NCI-H526 treated with DMSO at 0.1 percent for 48 hours (cell line): ENCODE data around the gene PSME2.

Experiments
- DNase-seq: peaks from one replicate; lab custom pipeline; 2025; lab: John Stamatoyannopoulos, UW

Gene PSME2

GRCh38 chr14:24179294-24179960 lies 33.0 kb upstream of the PSME2 start:
- DNase-seq = no peak

GRCh38 chr14:24178399-24179178 lies 32.2 kb upstream of the PSME2 start:
- DNase-seq = no peak

- no peak for DNase-seq
These were observed 31.5 kb upstream of the PSME2 start for GRCh38 chr14:24177891-24178290.

- no peak for DNase-seq
These were observed 30.8 kb upstream of the PSME2 start for GRCh38 chr14:24177041-24177825.

GRCh38 chr14:24176599-24176998 lies 30.2 kb upstream of the PSME2 start:
- DNase-seq = no peak

DNA sequence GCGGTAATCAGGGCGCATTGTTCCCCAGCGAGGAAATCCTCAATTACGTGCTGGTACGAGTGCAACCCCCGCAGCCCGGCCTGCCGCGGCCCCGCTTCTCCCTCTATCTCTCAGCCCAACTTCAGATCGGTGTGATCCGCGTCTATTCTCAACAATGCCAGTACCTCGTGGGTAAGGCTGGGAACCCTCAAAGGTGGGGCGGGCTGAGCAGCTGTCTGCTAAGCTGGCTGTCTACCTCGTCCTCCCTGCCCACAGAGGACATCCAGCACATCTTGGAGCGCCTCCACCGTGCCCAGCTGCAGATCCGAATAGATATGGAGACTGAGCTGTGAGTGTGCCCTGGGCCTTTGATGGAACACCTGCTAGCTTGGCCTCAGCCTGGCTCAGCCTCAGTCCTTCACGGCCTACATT lies 26.5 kb upstream of the PSME2 start:
- DNase-seq = no peak

DNA sequence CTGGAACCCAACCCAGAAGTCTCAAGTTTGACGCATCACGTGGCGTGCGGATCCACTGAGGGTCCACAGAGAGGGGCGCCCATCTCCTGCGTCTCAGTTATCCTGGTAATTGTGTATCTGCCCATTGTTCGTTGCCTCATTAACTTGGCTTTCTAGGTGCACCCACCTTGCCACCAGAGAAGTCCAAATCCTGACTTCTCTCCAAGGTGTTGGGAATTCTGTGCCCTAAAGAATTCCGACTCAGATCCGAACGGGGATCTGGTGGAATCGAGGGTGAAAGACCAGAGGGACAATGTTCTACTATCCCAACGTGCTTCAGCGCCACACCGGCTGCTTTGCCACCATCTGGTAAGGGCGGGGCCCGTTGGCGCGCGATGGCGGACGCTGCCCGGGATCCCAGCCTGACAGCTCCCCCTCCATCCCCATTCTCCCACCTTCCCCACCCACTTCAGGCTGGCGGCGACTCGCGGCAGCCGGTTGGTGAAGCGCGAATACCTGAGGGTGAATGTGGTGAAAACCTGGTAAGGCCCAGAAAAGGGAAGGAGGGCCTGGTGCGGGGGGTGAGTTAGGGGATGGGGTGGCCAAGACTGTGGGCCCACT lies 26.0 kb upstream of the PSME2 start:
- DNase-seq = no peak

DNA sequence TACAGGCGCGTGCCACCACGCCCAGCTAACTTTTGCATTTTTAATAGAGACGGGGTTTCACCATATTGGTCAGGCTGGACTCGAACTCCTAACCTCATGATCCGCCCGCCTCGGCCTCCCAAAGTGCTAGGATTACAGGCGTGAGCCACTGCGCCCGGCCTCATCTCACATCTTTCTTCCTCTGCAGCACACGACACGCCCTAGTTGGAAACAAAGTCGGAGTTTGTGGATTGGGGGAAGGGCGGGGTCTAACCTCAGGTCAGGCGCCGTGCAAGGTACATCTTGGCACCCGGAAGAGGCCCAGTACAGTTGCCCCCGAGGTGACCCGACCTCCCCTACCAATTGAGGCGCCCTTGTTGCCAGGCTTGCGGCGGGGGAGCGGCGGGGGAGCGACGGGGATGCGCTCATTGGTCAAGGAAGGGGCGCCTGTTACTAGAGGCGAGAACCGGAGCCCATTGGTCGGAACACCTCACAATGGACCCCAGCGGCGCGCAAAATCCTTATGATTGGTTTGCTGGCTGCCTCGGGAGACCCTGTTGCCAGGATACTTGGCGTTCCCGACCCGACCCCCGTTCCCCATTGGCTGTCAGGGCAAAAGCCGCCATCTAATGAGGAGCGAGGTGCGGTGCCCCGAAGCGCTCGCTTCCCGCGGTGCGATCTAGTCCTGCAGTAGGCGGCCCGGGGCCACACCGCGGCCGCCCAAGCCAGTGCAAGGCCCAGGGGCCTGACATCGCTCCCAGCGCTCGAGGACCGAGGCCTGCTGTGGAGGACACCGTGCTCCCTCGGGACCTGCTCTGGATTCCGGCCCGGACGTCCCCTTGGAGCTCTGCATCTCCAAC lies 25.2 kb upstream of the PSME2 start, which contains the start of gene REC8:
Gene REC8, plus strand, starts transcription at position 659 of the 839 bp plus-strand sequence. CDS start 473 bp downstream, outside the sequence.
- DNase-seq = peak; percentile 97

DNA sequence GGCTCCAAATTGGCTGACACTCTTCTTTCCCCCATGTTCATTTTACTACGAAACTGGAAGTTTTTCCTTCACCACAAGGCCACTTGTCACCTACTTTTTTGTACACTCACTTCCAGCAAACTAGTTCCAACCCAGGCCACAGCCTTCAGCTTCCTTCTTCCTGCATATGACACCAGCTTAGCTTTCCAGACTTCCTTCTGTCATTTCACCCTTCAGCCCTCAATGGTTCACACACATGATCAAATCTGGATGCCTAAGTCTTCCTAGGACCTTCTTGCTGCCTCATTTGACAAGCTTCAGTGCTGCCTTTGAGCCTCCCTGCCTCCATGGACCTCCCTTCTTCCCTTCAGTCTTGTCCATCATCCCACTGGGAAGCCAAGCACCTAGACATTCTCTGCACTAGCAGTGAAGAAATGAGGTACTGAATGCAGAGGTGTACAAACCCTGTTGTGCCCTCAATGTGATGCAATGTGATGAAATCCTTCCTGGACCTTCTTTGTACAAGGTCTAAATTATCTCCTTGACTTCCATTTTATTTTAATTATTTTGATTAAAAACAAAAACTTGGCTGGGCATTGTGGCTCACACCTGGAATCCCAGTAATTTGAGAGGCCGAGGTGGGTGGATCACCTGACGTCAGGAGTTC lies 21.2 kb upstream of the PSME2 start:
- no peak for DNase-seq

DNA sequence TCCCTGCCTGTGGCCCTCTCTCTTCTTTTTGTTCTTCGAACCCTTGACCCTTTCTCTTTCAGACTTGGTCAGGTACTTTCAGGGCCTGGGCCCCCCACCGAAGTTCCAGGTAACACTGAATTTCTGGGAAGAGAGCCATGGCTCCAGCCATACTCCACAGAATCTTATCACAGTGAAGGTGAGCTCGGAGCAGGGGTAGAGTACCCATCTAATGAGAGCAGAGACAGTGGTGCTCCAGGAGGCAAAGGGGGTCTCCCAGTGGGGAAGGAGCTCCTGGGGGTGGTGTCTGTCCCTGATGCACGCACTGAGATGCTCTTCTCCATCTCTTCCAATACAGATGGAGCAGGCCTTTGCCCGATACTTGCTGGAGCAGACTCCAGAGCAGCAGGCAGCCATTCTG lies 19.4 kb upstream of the PSME2 start:
- DNase-seq = no peak

DNA sequence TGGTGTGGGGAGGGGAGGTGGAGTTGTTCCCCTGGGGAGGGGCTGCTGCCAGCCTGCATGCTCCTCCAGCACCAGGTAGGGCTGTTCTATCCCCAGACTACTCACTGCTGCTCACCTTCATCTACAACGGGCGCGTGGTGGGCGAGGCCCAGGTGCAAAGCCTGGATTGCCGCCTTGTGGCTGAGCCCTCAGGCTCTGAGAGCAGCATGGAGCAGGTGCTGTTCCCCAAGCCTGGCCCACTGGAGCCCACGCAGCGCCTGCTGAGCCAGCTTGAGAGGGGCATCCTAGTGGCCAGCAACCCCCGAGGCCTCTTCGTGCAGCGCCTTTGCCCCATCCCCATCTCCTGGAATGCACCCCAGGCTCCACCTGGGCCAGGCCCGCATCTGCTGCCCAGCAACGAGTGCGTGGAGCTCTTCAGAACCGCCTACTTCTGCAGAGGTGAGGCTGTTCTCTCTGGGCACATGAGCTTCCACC lies 18.1 kb upstream of the PSME2 start:
- no peak for DNase-seq

DNA sequence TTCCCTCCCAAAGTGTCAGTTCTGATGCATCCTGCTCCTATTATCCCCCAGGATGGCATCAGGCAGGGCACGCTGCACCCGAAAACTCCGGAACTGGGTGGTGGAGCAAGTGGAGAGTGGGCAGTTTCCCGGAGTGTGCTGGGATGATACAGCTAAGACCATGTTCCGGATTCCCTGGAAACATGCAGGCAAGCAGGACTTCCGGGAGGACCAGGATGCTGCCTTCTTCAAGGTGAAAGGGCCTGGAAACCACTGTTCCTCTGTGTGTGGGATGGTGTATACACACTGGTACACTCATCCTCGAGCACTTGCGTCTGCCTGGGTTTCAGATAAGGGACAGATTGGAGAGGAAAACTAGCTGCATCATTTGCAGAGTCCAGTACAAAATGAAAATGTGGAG lies 15.7 kb upstream of the PSME2 start:
- DNase-seq = no peak

- peak; percentile 74 for DNase-seq
These were observed 14.7 kb upstream of the PSME2 start, which contains the start of gene IRF9 for GRCh38 chr14:24160850-24161804. TSS of gene IRF9 (plus strand) at chr14:24161265. CDS start at chr14:24162145, 880 bp downstream.

- no peak for DNase-seq
These were observed 14.1 kb upstream of the PSME2 start for GRCh38 chr14:24160499-24160849.

DNA sequence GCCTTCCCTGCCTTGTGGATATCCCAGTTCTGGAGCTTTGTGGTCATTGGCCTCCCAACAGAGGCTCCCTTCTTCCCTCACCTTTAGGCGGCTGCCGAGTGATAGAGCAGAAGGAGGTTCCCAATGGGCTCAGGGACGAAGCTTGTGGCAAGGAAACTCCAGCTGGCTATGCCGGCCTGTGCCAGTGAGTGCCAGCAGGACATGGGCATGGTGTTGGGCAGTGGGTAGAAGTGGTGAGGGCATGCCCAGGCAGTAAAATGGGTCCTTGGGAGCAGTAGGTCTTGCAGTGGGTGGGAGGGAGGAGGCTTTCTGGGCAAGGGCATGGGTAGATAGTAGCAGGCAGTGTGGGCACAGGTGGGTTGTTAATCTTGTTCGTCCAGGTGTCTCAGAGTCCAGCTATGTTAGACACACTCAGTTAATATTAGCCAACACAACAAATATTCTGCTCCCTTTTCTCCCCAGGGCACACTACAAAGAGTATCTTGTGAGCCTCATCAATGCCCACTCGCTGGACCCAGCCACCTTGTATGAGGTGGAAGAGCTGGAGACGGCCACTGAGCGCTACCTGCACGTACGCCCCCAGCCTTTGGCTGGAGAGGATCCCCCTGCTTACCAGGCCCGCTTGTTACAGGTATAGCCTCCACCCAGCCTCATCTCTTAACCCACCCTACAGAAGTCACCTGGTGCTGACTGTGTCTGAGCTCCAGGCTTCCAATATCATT lies 13.5 kb upstream of the PSME2 start:
- no peak for DNase-seq

- DNase-seq = no peak
These were observed 10.9 kb upstream of the PSME2 start for GRCh38 chr14:24157331-24157730.

GRCh38 chr14:24156840-24157239 lies 10.4 kb upstream of the PSME2 start:
- no peak for DNase-seq

- DNase-seq = no peak
These were observed 8.7 kb upstream of the PSME2 start for GRCh38 chr14:24155100-24155499.
